Duodenal mucosa (tissue), 2 donors: ENCODE data around the gene PDLIM5.

Experiments
- H3K27ac ChIP-seq: one replicate; pipeline ENCODE4 v1.7.0; 2013; ENCODE audit warnings: low read depth, low read length
- H3K27me3 ChIP-seq, 2 donors: one replicate each; pipeline ENCODE4 v1.7.0; 2013; ENCODE audit warnings: low read length in 2 of 2, control low read depth in 1 of 2; ENCODE audit not compliant: insufficient read depth in 2 of 2, control insufficient read depth in 1 of 2
- H3K36me3 ChIP-seq, 2 donors: one replicate each; pipeline ENCODE4 v1.7.0; 2013; ENCODE audit warnings: low read length in 2 of 2, control low read depth in 1 of 2; ENCODE audit not compliant: insufficient read depth in 2 of 2, control insufficient read depth in 1 of 2
- H3K4me1 ChIP-seq, 2 donors: one replicate each; pipeline ENCODE4 v1.7.0; 2013; ENCODE audit warnings: low read length in 2 of 2, control low read depth in 1 of 2; ENCODE audit not compliant: insufficient read depth in 2 of 2, control insufficient read depth in 1 of 2
- H3K4me3 ChIP-seq, 2 donors: one replicate each; pipeline ENCODE4 v1.7.0; 2013; ENCODE audit warnings: low read length in 2 of 2, low read depth in 1 of 2
- H3K9ac ChIP-seq, 2 donors: one replicate each; pipeline ENCODE4 v1.7.0; 2013; ENCODE audit warnings: low read length in 2 of 2, low read depth in 1 of 2
- H3K9me3 ChIP-seq, 2 donors: one replicate each; pipeline ENCODE4 v1.7.0; 2013; ENCODE audit warnings: low read length in 2 of 2, control low read depth in 1 of 2; ENCODE audit not compliant: control insufficient read depth in 1 of 2

PDLIM5 gene

DNA sequence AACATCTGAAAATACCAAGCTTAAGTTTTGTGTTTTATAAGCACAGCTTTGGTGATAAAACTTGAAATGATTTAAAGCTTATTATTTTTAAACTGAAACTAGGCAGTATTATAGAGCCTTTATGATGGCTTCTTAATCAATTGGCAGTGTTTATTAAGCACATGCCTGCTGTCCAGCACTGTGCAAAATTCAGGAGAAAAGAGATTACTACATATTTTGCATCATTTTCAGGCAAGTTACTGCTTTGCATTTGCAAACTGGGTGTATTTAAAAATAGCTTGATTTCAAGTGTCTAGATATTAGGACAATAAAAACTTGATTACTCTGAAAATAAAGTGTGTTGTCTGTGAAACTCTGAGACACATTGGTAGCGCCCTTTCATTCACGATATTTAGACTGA, 126.5 kb downstream of the PDLIM5 start:
- H3K27ac ChIP-seq = no peak overlapping the region
- no peaks in the 10 kb centered on the region for H3K27me3 ChIP-seq
- peaks cover 7 to 8% of the 10 kb centered on the region in 2 donors for H3K36me3 ChIP-seq
- no peak overlapping the region for H3K4me3 ChIP-seq
- H3K9ac ChIP-seq = no peak overlapping the region
- H3K9me3 ChIP-seq = no peaks in the 10 kb centered on the region
- H3K4me1 ChIP-seq = peaks cover 0 to 7% of the 10 kb centered on the region in 2 donors

DNA sequence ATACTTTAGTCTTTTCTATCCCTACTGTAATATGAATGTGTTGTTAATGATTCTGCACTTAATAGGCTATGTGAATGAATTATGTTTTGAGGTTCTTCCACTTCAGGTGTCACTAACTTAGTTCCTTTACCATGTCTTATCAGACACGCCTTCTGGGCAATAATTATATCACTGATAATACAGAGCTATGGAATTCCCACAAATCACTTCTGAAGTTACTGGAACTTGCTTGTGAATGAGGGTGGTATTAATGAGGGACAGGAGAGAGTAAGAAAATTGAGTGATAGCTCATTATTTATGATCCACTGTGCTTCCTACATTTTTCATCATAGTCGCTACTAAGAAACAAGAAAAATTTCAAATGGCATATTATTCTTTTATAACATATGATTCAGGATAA, 130.0 kb downstream of the PDLIM5 start:
- Histone ChIP-seq H3K4me1 (peaks cover 0 to 7% of the 10 kb centered on the region in 2 donors), H3K36me3 (peaks cover 3 to 9% of the 10 kb centered on the region in 2 donors), H3K27ac (no peak overlapping the region), H3K9ac (no peak overlapping the region), H3K27me3 (no peaks in the 10 kb centered on the region), H3K4me3 (no peak overlapping the region), H3K9me3 (no peaks in the 10 kb centered on the region)

DNA sequence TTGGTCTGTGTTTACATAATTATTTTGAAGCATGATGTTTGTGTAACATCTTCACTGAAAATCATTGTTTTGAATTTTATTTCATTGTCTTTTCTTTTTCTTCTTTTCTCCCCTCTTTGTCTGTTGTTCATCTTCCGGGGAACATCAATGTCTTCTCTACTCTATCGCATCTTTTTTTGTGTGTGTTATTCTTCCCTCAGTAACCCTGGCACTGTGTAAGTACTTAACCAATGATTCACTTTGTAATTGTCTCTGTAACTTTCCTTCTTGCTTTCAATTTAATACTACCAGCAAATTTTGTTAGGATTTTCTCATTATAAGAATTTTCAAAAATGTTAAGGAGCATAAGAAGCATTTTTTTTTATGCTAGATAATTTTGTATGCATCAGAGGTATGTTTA, 130.8 kb downstream of the PDLIM5 start:
- peaks cover 0 to 7% of the 10 kb centered on the region in 2 donors for H3K4me1 ChIP-seq
- H3K4me3 ChIP-seq = no peak overlapping the region

DNA sequence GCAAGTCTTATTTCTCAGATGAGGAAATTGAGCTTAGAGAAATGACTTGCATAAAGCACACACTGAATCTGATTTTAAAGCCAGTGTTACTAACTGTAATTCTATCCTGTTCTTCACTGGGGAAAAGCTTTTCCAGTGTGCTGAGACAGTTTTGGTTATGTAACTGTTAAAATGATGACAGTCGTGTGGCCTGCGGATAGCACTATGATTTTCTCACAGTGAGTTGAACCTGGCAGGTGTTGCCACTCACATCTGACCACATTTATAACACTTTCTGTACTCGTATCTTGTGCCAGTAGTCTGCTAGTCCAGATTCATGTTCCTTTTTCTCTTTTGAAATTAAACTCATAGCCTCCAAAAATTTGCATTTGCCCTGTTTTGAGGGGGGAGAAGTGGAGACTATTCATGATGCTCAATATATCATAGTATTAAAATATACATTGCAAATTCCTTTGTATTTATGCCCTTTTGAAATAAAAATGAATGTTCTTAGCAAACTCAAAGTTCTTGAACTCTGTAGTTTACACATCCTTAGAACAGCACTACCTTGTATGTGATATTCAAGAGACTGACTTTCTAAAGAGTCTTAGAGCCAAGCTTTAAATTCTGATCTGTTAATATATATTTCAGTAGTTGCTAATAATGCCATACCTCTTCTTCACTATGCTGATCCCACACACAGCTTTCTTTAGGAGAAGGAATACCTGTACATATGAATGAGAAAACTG, 132.3 kb downstream of the PDLIM5 start:
- Histone ChIP-seq H3K36me3 (peaks cover 7 to 9% of the 10 kb centered on the region in 2 donors), H3K27me3 (no peaks in the 10 kb centered on the region), H3K4me1 (peaks cover 0 to 7% of the 10 kb centered on the region in 2 donors), H3K9me3 (no peaks in the 10 kb centered on the region), H3K27ac (no peak overlapping the region), H3K9ac (no peak overlapping the region), H3K4me3 (no peak overlapping the region)

More for the DNA sequence above, 130.8 kb downstream of the PDLIM5 start:
- Histone ChIP-seq H3K9ac (no peak overlapping the region), H3K27ac (no peak overlapping the region), H3K9me3 (no peaks in the 10 kb centered on the region), H3K27me3 (no peaks in the 10 kb centered on the region), H3K36me3 (peaks cover 6 to 9% of the 10 kb centered on the region in 2 donors)

DNA sequence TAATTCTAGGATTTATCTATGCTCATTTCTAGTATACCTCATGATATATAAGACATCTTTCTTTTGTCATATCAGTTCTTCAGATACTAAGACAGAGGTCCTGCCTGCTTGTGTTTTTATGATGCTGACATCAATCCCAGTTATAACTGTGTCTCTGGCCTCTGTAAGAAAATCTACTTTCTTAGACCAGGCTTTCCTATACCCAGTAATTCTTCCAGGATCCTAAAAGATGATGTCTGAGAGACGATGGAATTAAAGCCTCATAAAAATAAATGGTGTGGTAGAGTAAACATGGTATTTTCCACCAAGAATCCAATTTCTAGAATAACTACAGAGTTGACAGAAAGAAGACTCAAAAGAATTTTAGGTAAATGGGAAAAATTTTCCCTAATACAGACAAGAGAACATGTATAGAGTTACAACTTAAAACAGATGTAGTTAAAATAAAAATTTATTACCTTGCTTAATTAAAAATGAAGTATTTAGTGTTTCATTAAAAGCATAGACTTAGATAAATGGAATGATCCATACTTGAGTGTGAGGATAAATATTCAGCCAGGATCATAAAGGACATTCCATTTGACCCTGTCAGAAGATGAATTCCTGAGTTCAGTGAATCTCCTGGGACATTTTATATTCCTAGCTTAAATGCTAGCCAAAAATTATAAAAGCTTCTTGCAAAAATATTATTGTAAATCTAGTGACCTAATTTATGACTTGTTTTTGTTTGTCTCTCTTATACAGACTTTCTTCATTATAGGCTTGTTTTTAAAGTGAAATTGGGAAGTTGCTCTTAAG, 137.4 kb downstream of the PDLIM5 start:
- H3K9me3 ChIP-seq = no peaks in the 10 kb centered on the region
- peaks cover 14 to 18% of the 10 kb centered on the region in 2 donors for H3K36me3 ChIP-seq
- H3K27me3 ChIP-seq = no peaks in the 10 kb centered on the region
- no peaks in the 10 kb centered on the region for H3K4me1 ChIP-seq
- H3K9ac ChIP-seq = no peak overlapping the region
- H3K27ac ChIP-seq = no peak overlapping the region
- H3K4me3 ChIP-seq = no peak overlapping the region

DNA sequence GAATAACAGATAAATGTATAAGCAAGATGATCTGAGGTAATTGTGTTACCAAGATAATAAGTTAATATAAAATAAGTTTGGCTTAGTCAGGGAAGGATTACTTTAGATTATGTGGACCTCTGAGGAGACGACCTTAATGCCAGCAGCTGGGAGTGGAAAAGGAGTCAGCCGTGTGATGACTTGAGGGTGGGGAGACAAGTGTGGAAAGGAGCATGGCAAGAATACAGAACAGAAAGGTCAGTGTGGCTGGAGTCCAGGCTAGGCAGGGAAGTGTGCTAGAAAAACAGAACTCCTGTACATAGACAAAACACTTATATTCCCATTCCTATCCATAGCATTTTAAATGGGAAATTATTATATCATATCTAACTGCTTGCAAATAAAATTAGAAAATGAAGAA, 138.8 kb downstream of the PDLIM5 start:
- no peak overlapping the region for H3K4me3 ChIP-seq
- no peak overlapping the region for H3K27ac ChIP-seq
- peaks cover 13 to 17% of the 10 kb centered on the region in 2 donors for H3K36me3 ChIP-seq
- H3K4me1 ChIP-seq = no peaks in the 10 kb centered on the region
- no peaks in the 10 kb centered on the region for H3K27me3 ChIP-seq
- H3K9me3 ChIP-seq = no peaks in the 10 kb centered on the region
- no peak overlapping the region for H3K9ac ChIP-seq

DNA sequence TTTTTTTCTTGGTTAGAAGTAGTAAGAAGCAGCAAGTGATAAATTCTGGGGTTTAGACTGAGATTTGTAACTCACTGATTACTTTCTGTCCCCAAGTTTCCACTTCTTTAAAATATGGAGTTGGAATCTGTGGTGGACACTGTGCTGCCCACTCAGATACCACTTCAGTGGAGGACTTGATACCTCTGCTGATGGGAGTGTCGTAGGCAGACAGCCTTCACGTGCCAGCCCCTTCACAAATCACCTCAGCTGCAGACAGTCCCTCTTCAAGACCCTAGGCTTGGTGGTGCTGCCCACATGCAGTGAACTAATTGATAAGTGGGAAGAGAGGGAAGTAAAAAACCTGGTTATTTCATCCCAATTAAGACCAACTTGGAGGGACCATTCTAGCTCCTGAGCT, 139.5 kb downstream of the PDLIM5 start:
- Histone ChIP-seq H3K9ac (no peak overlapping the region), H3K4me3 (no peak overlapping the region), H3K4me1 (no peaks in the 10 kb centered on the region), H3K27me3 (no peaks in the 10 kb centered on the region), H3K27ac (no peak overlapping the region), H3K9me3 (no peaks in the 10 kb centered on the region), H3K36me3 (peaks cover 11 to 12% of the 10 kb centered on the region in 2 donors)

DNA sequence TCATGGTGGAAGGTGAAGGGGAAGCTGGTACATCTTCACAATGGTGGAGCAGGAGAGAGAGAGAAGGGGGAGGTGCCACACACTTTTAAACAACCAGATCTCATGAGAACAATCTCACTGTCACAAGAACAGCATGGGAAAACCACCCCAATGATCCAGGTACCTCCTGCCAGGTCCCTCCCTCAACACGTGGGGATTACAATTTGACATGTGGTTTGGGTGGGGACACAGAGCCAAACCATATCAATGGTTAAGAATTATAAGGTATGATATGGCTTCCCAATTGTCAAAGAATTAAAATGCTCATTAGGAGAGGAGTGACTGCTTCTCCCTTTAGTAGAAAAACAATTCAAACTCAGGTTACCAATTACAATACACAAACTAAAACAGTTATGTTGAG, 143.3 kb downstream of the PDLIM5 start:
- Histone ChIP-seq H3K4me3 (no peak overlapping the region), H3K9me3 (no peaks in the 10 kb centered on the region), H3K27ac (no peak overlapping the region), H3K36me3 (peaks cover 12 to 15% of the 10 kb centered on the region in 2 donors), H3K4me1 (no peaks in the 10 kb centered on the region), H3K9ac (no peak overlapping the region), H3K27me3 (no peaks in the 10 kb centered on the region)

DNA sequence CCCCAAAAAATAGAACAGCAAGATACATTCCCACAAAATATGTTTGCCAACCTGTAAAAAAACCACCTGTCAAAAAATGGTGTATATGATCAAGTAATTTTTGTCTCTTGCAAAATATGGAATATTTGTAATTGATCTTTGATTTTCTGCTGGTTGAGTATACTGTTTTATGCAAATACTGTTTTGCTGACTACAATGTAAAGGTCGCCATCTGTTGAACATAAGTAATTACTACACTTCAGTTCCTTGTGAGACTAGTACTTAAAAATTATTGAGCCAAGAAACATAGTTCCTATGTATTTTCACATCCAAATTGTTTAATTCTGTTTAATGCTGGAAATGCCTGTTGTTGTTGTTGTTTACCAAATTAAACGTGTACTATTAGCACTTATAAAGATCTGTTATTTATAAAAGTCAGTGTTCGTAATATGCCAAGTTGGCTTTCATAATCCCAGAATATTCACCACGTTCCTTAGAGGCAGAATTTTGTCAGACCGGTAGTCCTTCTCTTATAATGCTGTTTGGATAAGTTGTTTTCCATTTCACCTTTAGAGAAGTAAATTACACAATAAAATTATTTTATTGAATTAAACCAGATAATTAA, 144.2 kb downstream of the PDLIM5 start:
- peaks cover 13 to 15% of the 10 kb centered on the region in 2 donors for H3K36me3 ChIP-seq
- H3K9me3 ChIP-seq = no peaks in the 10 kb centered on the region
- no peaks in the 10 kb centered on the region for H3K27me3 ChIP-seq
- H3K27ac ChIP-seq = no peak overlapping the region
- no peaks in the 10 kb centered on the region for H3K4me1 ChIP-seq
- no peak overlapping the region for H3K4me3 ChIP-seq
- no peak overlapping the region for H3K9ac ChIP-seq

DNA sequence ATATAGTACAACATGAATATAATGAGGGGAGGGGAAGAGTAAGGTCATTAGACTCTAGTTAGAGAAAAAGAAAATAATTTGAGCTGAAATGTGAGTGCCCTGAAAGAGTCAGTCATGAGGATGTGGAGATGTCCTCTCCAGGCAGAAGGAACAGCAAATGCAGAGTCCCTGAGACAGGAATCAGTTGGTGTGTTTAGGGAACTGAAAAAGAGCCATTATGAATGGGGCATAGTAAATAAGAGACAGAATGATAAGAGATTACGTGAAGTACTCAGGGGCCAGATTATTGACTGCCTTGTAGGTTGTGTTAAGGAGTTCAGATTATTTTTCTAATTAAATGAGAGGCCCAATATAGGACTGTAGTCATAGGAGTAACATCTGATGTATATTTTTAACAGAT, 147.0 kb downstream of the PDLIM5 start:
- H3K4me1 ChIP-seq = no peaks in the 10 kb centered on the region
- no peak overlapping the region for H3K4me3 ChIP-seq
- H3K9me3 ChIP-seq = no peaks in the 10 kb centered on the region
- H3K36me3 ChIP-seq = peaks cover 4 to 8% of the 10 kb centered on the region in 2 donors
- H3K9ac ChIP-seq = no peak overlapping the region
- no peak overlapping the region for H3K27ac ChIP-seq
- H3K27me3 ChIP-seq = no peaks in the 10 kb centered on the region
